Testis (tissue), 3 donors: ENCODE results near the gene S1PR4. TPM values are rescaled to one million over a fixed set of nuclear protein-coding genes. Genes with fewer than 3 reads are reported as not detected.

ENCODE experiments used
- DNase-seq: peaks from one replicate; pipeline ENCODE4 v3.0.0-alpha.2; 2019
- H3K27ac ChIP-seq, 2 donors: fragments of 200-600 bp; sonication (generic); one replicate each; pipeline ENCODE4 v1.5.1; 2019
- H3K27me3 ChIP-seq: fragments of 200-600 bp; sonication (generic); one replicate; pipeline ENCODE4 v1.5.1; 2019
- H3K36me3 ChIP-seq: fragments of 200-600 bp; sonication (generic); one replicate; pipeline ENCODE4 v1.5.1; 2017; ENCODE audit warnings: low read depth; ENCODE audit errors: missing control alignments
- H3K4me1 ChIP-seq: fragments of 200-600 bp; sonication (generic); one replicate; pipeline ENCODE4 v1.5.1; 2019
- H3K4me3 ChIP-seq, 2 donors: fragments of 200-600 bp; sonication (generic); one replicate each; pipeline ENCODE4 v1.5.1; 2017 to 2019
- H3K9me3 ChIP-seq: fragments of 200-600 bp; sonication (generic); one replicate; pipeline ENCODE4 v1.5.1; 2017
- CTCF ChIP-seq, 3 experiments: fragments of 450-650 bp in 2 of 3; fragments of 200-600 bp in 1 of 3; sonication (generic) in 1 of 3; IDR thresholded peaks; one replicate each; pipeline ENCODE4 v1.5.1; 2016 to 2019; ENCODE audit warnings: antibody characterized with exemption in 3 of 3, mild to moderate bottlenecking in 2 of 3, moderate library complexity in 1 of 3
- POLR2A ChIP-seq: fragments of 450-650 bp; IDR thresholded peaks from one replicate; pipeline ENCODE4 v1.6.1; 2017; ENCODE audit warnings: antibody characterized with exemption, mild to moderate bottlenecking, moderate library complexity
- WGBS, 2 donors: methylation state at CpG; one replicate each; pipeline ENCODE4 v1.1.5; 2018; 5-methylcytosine and 5-hydroxymethylcytosine counted together
- intact Hi-C: fragments of 100-400 bp; cut with DNase I; formaldehyde crosslinking; loops from one replicate; pipeline ENCODE4 v1.15.1; 2023; ENCODE audit warnings: low total_unique reads
- polyA plus RNA-seq: library from polyadenylated mRNA; stranded (reverse); fragments of 350-450 nt; fragmentation: Illumina TruSeq; extraction: RNeasy Lipid Tissue Mini Kit (QIAGEN cat#74804); gene quantifications from one replicate; pipeline ENCODE4 v1.2.3, GENCODE V29; 2014; ENCODE audit warnings: low read depth, low replicate concordance; ENCODE audit not compliant: insufficient read depth
- total RNA-seq, 2 donors: library from RNA; depleted of rRNA; stranded (reverse); fragments of >200 nt; gene quantifications; one replicate each; pipeline ENCODE4 v1.2.3, GENCODE V29; 2016

The S1PR4 gene
- total and polyA plus RNA-seq, 3 donors from 2014 or later = 0.39 to 0.81 (median 0.61) TPM

- DNase-seq = no peak
- H3K9me3 ChIP-seq = no peaks in the 10 kb centered on the region
- H3K27ac ChIP-seq = no peak overlapping the region
- intact Hi-C loops = no loop called here
- TF ChIP-seq POLR2A = no peak
- TF ChIP-seq CTCF (IDR thresholded peaks at IDR 0.05) = no peak
- no peak overlapping the region for H3K4me3 ChIP-seq
- no peaks in the 10 kb centered on the region for H3K4me1 ChIP-seq
- 93 to 100% methylated on average over 5 to 35 of the region's 35 CpGs for WGBS, 2 donors
- H3K36me3 ChIP-seq = no peaks in the 10 kb centered on the region
- no peaks in the 10 kb centered on the region for H3K27me3 ChIP-seq
Observed at GRCh38 chr19:3204646-3205275, 26.2 kb downstream of the S1PR4 start.

GRCh38 chr19:3206216-3206953 lies 27.8 kb downstream of the S1PR4 start:
- intact Hi-C loops = no loop called here
- H3K27ac ChIP-seq = no peak overlapping the region
- no peaks in the 10 kb centered on the region for H3K27me3 ChIP-seq
- H3K36me3 ChIP-seq = no peaks in the 10 kb centered on the region
- no peak overlapping the region for H3K4me3 ChIP-seq
- no peaks in the 10 kb centered on the region for H3K4me1 ChIP-seq
- no peak for TF ChIP-seq POLR2A
- no peak for TF ChIP-seq CTCF (IDR thresholded peaks at IDR 0.05)
- no peaks in the 10 kb centered on the region for H3K9me3 ChIP-seq
- 95 to 97% methylated on average over 9 to 28 of the region's 28 CpGs for WGBS, 2 donors
- DNase-seq = no peak

- Histone ChIP-seq H3K4me1 (no peaks in the 10 kb centered on the region), H3K9me3 (no peaks in the 10 kb centered on the region), H3K27ac (no peak overlapping the region), H3K27me3 (no peaks in the 10 kb centered on the region), H3K4me3 (no peak overlapping the region), H3K36me3 (no peaks in the 10 kb centered on the region)
- intact Hi-C loops = no loop called here
- DNase-seq = no peak
- WGBS, 2 donors = 80 to 89% methylated on average over 19 to 43 of the region's 43 CpGs
- no peak for TF ChIP-seq CTCF (IDR thresholded peaks at IDR 0.05)
- TF ChIP-seq POLR2A = no peak
Observed at GRCh38 chr19:3207461-3208242, 29.1 kb downstream of the S1PR4 start.

GRCh38 chr19:3208317-3209207 lies 30.0 kb downstream of the S1PR4 start:
- Histone ChIP-seq H3K27ac (no peak overlapping the region), H3K36me3 (no peaks in the 10 kb centered on the region), H3K4me1 (no peaks in the 10 kb centered on the region), H3K4me3 (no peak overlapping the region), H3K9me3 (no peaks in the 10 kb centered on the region), H3K27me3 (no peaks in the 10 kb centered on the region)
- DNase-seq = no peak
- intact Hi-C loops = no loop called here
- TF ChIP-seq POLR2A = no peak
- TF ChIP-seq CTCF (IDR thresholded peaks at IDR 0.05) = no peak
- WGBS, 2 donors = 92 to 94% methylated on average over 16 to 33 of the region's 33 CpGs
